Thoracic aorta (tissue), 2 donors: ENCODE measurements around the gene RAB3GAP1. TPM values are rescaled to one million over a fixed set of nuclear protein-coding genes. Genes with fewer than 3 reads are reported as not detected.

Source experiments
- ATAC-seq: fragments of 150-250 bp; one replicate; pipeline ENCODE4 v1.8.0; 2017; ENCODE audit warnings: low read depth; ENCODE audit not compliant: insufficient number of reproducible peaks, low FRiP score
- DNase-seq: peaks from one replicate; pipeline ENCODE4 v3.0.0-alpha.2; 2020; ENCODE audit warnings: low spot score
- H3K27ac ChIP-seq, 2 donors: fragments of 200-600 bp; sonication (generic); 1 replicate in 1 of 2; 2 replicates in 1 of 2; pipeline ENCODE4 v1.5.1; 2016; ENCODE audit warnings: mild to moderate bottlenecking in 2 of 2, moderate library complexity in 2 of 2
- H3K27me3 ChIP-seq: fragments of 200-600 bp; sonication (generic); replicated peaks from 2 replicates; pipeline ENCODE4 v1.6.0; 2016; ENCODE audit warnings: mild to moderate bottlenecking; ENCODE audit not compliant: insufficient read depth
- H3K36me3 ChIP-seq: fragments of 200-600 bp; sonication (generic); one replicate; pipeline ENCODE4 v1.5.1; 2016
- H3K4me1 ChIP-seq, 2 donors: fragments of 200-600 bp; sonication (generic); 1 replicate in 1 of 2; 2 replicates in 1 of 2; pipeline versions ENCODE4 v1.5.1 to v1.6.0; 2016; ENCODE audit warnings: low read depth in 2 of 2, mild to moderate bottlenecking in 1 of 2; ENCODE audit not compliant: control insufficient read depth in 1 of 2
- H3K4me3 ChIP-seq: fragments of 200-600 bp; sonication (generic); 2 replicates; pipeline ENCODE4 v1.5.1; 2016; ENCODE audit warnings: mild to moderate bottlenecking
- H3K9me3 ChIP-seq: fragments of 200-600 bp; sonication (generic); 2 replicates; pipeline ENCODE4 v1.5.1; 2016
- CTCF ChIP-seq: fragments of 200-600 bp; sonication (generic); IDR thresholded peaks from one replicate; pipeline ENCODE4 v1.5.1; 2019; ENCODE audit warnings: antibody characterized with exemption
- total RNA-seq, 2 donors: library from RNA; depleted of rRNA; stranded (reverse); fragments of >200 nt; gene quantifications; one replicate each; pipeline versions ENCODE4 v1.1.0 to v1.2.3, GENCODE V29; 2016

RAB3GAP1 gene
- total RNA-seq, 2 donors from 2014 or later: 56.0 to 69.4 TPM

- no peaks in the 10 kb centered on the region for H3K27me3 ChIP-seq
- no peaks in the 10 kb centered on the region for H3K9me3 ChIP-seq
- ATAC-seq (no peak), DNase-seq (no peak)
- peaks cover 21 to 41% of the 10 kb centered on the region in 2 donors for H3K4me1 ChIP-seq
- no peak overlapping the region for H3K27ac ChIP-seq
- no peak overlapping the region for H3K4me3 ChIP-seq
- peaks cover 2% of the 10 kb centered on the region for H3K36me3 ChIP-seq
- no peak for TF ChIP-seq CTCF
Observed at GRCh38 chr2:135056790-135057189, 4.7 kb downstream of the RAB3GAP1 start.

- no peak for TF ChIP-seq CTCF
- DNase-seq (no peak), ATAC-seq (no peak)
- peaks cover 26 to 31% of the 10 kb centered on the region in 2 donors for H3K4me1 ChIP-seq
- no peak overlapping the region for H3K27ac ChIP-seq
- no peaks in the 10 kb centered on the region for H3K27me3 ChIP-seq
- peaks cover 2% of the 10 kb centered on the region for H3K36me3 ChIP-seq
- H3K9me3 ChIP-seq: no peaks in the 10 kb centered on the region
- H3K4me3 ChIP-seq: no peak overlapping the region
Observed at GRCh38 chr2:135059577-135059976, 7.5 kb downstream of the RAB3GAP1 start.

- Histone ChIP-seq H3K4me1 (peaks cover 24 to 27% of the 10 kb centered on the region in 2 donors), H3K27ac (peak overlapping the region in 1 of 2 donors; percentile 36), H3K4me3 (peak overlapping the region; percentile 7), H3K9me3 (no peaks in the 10 kb centered on the region), H3K27me3 (no peaks in the 10 kb centered on the region), H3K36me3 (peaks cover 2% of the 10 kb centered on the region)
- no peak for TF ChIP-seq CTCF
- DNase-seq (no peak), ATAC-seq (no peak)
Observed at GRCh38 chr2:135063210-135063609, 11.1 kb downstream of the RAB3GAP1 start.

GRCh38 chr2:135064149-135064548 is 12.1 kb downstream of the RAB3GAP1 start:
- ATAC-seq (no peak), DNase-seq (no peak)
- no peaks in the 10 kb centered on the region for H3K27me3 ChIP-seq
- peak overlapping the region in 1 of 2 donors; percentile 36 for H3K27ac ChIP-seq
- TF ChIP-seq CTCF: no peak
- peaks cover 24% of the 10 kb centered on the region in 2 donors for H3K4me1 ChIP-seq
- H3K36me3 ChIP-seq: peaks cover 2% of the 10 kb centered on the region
- no peaks in the 10 kb centered on the region for H3K9me3 ChIP-seq
- H3K4me3 ChIP-seq: no peak overlapping the region

GRCh38 chr2:135066710-135067109 is 14.6 kb downstream of the RAB3GAP1 start:
- DNase-seq (no peak), ATAC-seq (no peak)
- H3K27me3 ChIP-seq: no peaks in the 10 kb centered on the region
- H3K9me3 ChIP-seq: no peaks in the 10 kb centered on the region
- H3K4me3 ChIP-seq: no peak overlapping the region
- peaks cover 24% of the 10 kb centered on the region in 2 donors for H3K4me1 ChIP-seq
- TF ChIP-seq CTCF: no peak
- peak overlapping the region in 1 of 2 donors; percentile 37 for H3K27ac ChIP-seq
- no peaks in the 10 kb centered on the region for H3K36me3 ChIP-seq
